HL-60 (cell line): ENCODE data around the gene APEH.

ENCODE experiments used
- DNase-seq, 2 experiments: peaks; one replicate each; pipeline ENCODE4 v3.0.0-alpha.2; 2010 to 2020; ENCODE audit warnings: low read depth in 1 of 2, low spot score in 1 of 2
- H3K27ac ChIP-seq: fragments of 250-450 bp; sonication (Bioruptor Pico); replicated peaks from 2 replicates; pipeline ENCODE4 v1.5.1; 2020; ENCODE audit warnings: mild to moderate bottlenecking, moderate library complexity
- H3K27me3 ChIP-seq: fragments of 250-450 bp; sonication (Bioruptor Pico); 2 replicates; pipeline ENCODE4 v1.5.1; 2021; ENCODE audit warnings: mild to moderate bottlenecking, moderate library complexity; ENCODE audit not compliant: insufficient read depth, poor library complexity, severe bottlenecking
- H3K4me3 ChIP-seq: replicated peaks from 2 replicates; pipeline ENCODE4 v1.5.1; 2011; ENCODE audit warnings: mild to moderate bottlenecking, control low read depth, low read length; ENCODE audit not compliant: insufficient read depth
- CTCF ChIP-seq: IDR thresholded peaks from one replicate; pipeline ENCODE4 v1.5.1; 2011; ENCODE audit warnings: low read length, control low read depth, inconsistent platforms; ENCODE audit not compliant: insufficient read depth
- GABPA ChIP-seq: IDR thresholded peaks from 2 replicates; pipeline ENCODE4 v1.6.1; 2012; ENCODE audit warnings: low read depth
- POLR2AphosphoS5 ChIP-seq: IDR thresholded peaks from 2 replicates; pipeline ENCODE4 v1.6.1; 2012; ENCODE audit warnings: low read depth
- REST ChIP-seq: IDR thresholded peaks from 2 replicates; pipeline ENCODE4 v1.6.1; 2012; ENCODE audit warnings: low read depth; ENCODE audit not compliant: insufficient replicate concordance
- SPI1 ChIP-seq: IDR thresholded peaks from 2 replicates; pipeline ENCODE4 v1.6.1; 2012; ENCODE audit warnings: low read depth, mild to moderate bottlenecking, borderline replicate concordance

Gene APEH

GRCh38 chr3:49650177-49650576 is 24.0 kb upstream of the APEH start:
- Histone ChIP-seq H3K27ac (no peak overlapping the region), H3K4me3 (no peak overlapping the region), H3K27me3 (no peaks in the 10 kb centered on the region)
- TF ChIP-seq CTCF, result no peak
- TF ChIP-seq REST, result no peak
- no peak for TF ChIP-seq POLR2AphosphoS5
- no peak for TF ChIP-seq GABPA
- TF ChIP-seq SPI1, result no peak
- DNase-seq, result no peak

GRCh38 chr3:49650637-49651036 is 23.5 kb upstream of the APEH start:
- no peak overlapping the region for H3K4me3 ChIP-seq
- TF ChIP-seq POLR2AphosphoS5 (no peak), SPI1 (no peak), GABPA (no peak)
- no peaks in the 10 kb centered on the region for H3K27me3 ChIP-seq
- no peak overlapping the region for H3K27ac ChIP-seq
- no peak for DNase-seq

- Histone ChIP-seq H3K27me3 (no peaks in the 10 kb centered on the region), H3K27ac (no peak overlapping the region), H3K4me3 (no peak overlapping the region)
- TF ChIP-seq POLR2AphosphoS5, result no peak
- no peak for DNase-seq
Observed at GRCh38 chr3:49652218-49652902, 21.8 kb upstream of the APEH start.

GRCh38 chr3:49652903-49653415 is 21.2 kb upstream of the APEH start:
- DNase-seq, result no peak
- Histone ChIP-seq H3K27me3 (no peaks in the 10 kb centered on the region), H3K27ac (no peak overlapping the region), H3K4me3 (no peak overlapping the region)
- TF ChIP-seq GABPA, result no peak

DNA sequence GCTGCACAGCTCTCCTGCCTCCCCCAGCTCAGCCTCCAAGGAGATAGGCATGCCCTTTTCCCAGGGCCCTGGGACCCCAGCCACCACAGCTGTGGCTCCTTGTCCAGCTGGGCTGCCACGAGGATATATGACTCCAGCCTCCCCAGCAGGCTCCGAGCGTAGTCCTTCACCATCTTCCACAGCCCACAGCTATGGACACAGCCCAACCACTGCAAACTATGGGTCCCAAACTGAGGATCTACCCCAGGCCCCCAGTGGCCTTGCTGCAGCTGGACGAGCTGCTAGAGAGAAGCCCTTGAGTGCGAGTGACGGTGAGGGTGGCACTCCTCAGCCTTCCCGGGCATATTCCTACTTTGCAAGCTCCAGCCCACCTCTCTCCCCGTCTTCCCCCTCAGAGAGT is 20.5 kb upstream of the APEH start:
- TF ChIP-seq POLR2AphosphoS5, result no peak
- no peak for TF ChIP-seq GABPA
- TF ChIP-seq CTCF, result no peak
- TF ChIP-seq SPI1, result no peak
- TF ChIP-seq REST, result no peak
- no peaks in the 10 kb centered on the region for H3K27me3 ChIP-seq
- H3K27ac ChIP-seq, result no peak overlapping the region
- no peak overlapping the region for H3K4me3 ChIP-seq
- no peak for DNase-seq
